HG02678 (cell line): ENCODE measurements around the gene KIF6.

ENCODE experiments used
- ATAC-seq: cut with Tn5 transposase; IDR thresholded peaks from one replicate; pipeline ENCODE4 v1.9.1; 2021; ENCODE audit warnings: mild to moderate bottlenecking, moderate library complexity; ENCODE audit not compliant: unreplicated experiment

The KIF6 gene

DNA sequence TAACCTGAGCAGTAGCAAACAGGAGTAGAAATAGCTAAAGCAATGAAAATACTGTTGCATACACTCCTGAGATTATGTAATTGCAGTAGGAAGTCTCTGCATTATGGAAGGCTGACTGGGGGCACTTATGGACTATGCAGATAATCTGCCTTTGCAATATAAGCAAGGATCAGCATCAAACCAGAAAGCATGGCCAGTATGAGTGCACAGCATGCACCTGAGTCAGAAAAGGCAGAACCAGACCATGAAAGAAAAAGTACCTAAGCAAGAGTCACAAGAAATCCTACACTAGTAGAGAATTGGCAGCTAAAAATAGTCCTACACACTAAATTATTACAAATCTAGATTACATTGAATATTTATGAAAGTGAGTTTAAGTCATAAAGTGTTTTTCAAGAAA lies 164.3 kb downstream of the KIF6 start:
- no peak for ATAC-seq

GRCh38 chr6:39558591-39559190 lies 166.5 kb downstream of the KIF6 start:
- ATAC-seq = no peak

DNA sequence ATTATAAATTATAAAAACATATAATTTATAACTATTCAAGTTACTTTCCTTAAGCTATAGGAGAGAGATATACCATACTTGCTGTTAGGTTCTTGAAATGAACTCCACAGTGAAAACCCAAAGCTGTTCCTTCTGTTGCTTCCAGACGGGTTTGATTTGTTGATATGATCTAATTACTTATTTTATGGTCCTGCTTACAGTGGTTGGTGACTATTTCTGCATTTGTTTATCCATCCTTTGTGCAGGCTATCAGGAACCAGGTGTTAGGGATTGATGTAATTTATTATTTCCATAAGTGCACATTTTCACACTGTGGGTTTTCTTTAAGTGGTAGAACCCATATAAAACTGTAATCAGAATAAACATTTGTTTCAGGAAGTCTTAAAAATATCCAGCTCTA lies 167.1 kb downstream of the KIF6 start:
- no peak for ATAC-seq

DNA sequence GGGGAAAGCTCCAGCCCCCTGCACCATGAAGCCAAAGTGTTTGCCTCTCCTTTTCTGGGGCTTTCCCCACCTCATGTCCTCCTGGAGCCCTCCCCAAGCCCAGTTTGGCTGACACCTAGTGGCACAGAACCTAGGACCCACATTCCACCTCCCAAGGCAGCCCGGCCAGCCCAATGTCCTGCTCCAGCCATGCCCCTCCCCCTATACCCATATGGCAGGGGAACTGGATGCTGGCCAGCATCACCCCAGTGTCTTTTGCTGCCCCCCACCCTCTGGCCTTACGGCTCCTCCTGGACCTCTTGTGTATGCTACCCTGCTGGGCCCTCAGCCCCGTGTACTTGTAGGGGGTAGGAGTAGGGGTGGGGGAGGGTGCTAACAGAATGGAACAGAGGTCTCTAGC lies 170.1 kb downstream of the KIF6 start:
- no peak for ATAC-seq

DNA sequence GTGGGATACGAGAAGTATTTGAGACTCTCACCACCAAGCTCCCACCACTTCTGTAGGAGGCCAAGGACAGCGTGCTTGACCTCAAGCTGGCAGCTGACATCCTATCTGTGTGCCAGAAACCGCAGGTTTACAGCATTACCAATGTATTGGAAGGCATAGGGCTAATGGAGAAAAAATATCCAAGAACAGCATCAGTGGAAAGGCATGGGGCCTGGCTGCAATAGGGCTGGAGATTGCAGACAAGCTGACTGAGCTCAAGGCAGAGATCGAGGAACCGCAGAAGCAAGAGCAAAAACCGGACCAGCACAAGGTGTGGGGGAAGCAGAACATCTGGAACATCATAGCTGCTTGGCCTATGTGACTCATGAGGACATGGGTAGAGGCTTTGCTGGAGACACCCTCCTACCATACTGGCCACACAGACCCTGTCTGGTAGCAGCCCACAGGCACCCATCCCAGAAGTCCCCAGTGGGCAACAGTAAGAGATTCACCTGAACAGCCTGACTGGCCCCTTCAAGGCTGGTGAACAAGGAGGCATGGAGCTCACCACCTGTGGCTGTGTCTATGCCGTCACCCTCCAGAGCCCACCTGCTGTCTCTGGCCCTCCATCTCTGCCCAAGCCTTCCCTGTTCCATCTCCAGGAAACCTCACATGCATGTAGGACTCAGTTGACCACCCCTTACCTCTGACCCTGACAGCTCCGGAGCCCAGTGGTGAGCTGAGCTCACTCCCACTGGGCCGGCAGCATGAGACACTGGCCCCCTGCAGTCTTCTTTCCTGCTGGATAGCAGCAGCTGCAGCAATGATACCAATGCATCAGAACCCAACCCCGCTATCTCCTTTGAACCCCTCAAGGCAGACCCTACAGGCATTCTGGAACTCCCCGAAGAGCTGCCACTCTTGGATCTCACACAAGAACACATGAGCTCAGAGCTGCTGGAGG lies 171.1 kb downstream of the KIF6 start:
- ATAC-seq = no peak

GRCh38 chr6:39553029-39553428 lies 172.2 kb downstream of the KIF6 start:
- no peak for ATAC-seq

- no peak for ATAC-seq
These were observed 175.0 kb downstream of the KIF6 start for GRCh38 chr6:39550191-39550590.

GRCh38 chr6:39546731-39547130 lies 178.5 kb downstream of the KIF6 start:
- ATAC-seq = no peak

DNA sequence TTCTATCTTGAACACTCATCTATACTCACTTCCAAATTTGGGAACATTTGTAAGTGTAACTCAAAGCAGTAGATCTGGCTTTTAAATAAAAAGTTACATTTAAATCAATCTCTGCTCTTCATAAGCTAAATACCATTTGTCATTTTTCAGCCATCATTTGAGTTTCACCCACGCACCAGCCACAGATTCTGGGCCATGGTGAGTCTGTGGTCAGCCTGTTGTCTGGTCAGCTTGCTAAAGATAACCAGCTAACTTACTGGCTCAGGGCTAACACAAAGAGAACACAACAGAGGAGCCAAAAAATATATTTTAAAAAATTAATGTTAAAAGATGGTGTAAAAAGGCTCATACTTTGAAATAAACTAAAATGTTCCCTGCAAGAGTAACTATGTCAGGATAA lies 181.3 kb downstream of the KIF6 start:
- no peak for ATAC-seq

- ATAC-seq = no peak
These were observed 182.1 kb downstream of the KIF6 start for GRCh38 chr6:39543095-39543494.

GRCh38 chr6:39540454-39540853 lies 184.8 kb downstream of the KIF6 start:
- ATAC-seq = no peak

DNA sequence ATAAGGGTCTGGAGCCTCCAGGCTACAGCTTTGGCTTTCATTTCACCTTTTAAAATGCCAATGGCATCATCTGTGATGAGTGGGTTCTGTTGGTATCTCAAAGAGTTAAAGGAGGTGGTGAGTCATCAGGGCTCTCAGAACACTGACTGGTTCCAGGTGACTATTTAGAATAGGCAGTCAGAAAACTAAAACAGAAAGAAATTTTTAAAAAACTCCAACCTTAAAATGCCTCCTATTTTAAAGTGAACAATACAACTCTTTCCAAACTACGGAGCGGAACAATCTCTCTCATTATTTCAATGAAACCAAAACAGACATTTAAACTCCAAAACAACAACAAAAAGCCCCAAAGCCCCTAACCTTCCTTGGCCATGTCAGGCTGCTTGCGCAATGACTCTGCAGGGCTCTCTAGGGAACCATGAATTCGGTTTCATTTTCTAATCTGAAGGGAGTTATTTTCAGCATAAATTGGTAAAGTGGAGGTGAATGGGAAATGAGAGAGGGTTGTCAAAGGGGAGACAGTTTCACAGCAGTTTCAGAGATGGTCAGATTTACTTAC lies 194.9 kb downstream of the KIF6 start:
- ATAC-seq = peak; percentile 99

- ATAC-seq = no peak
These were observed 197.2 kb downstream of the KIF6 start for GRCh38 chr6:39527792-39528564.

- ATAC-seq = no peak
These were observed 201.2 kb downstream of the KIF6 start for GRCh38 chr6:39524007-39524406.

DNA sequence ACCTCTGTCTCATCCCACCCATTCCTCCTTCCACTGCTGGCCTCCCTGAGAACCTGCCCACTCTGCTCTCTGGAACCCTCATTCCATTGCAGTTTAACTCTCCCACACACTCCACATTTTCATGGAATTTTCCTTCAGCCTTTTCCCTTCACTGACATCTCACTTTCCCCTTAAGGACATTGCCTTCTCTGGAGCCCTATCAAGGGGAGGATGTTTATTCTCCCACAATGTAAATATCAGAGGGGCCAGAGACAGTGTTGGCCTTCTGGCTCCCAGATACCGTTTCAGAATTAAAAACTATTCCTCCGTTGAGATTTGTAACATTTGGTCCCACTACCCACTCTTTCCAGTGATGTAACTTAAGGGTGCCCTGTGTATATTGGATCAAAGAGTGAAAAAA lies 203.2 kb downstream of the KIF6 start:
- no peak for ATAC-seq

DNA sequence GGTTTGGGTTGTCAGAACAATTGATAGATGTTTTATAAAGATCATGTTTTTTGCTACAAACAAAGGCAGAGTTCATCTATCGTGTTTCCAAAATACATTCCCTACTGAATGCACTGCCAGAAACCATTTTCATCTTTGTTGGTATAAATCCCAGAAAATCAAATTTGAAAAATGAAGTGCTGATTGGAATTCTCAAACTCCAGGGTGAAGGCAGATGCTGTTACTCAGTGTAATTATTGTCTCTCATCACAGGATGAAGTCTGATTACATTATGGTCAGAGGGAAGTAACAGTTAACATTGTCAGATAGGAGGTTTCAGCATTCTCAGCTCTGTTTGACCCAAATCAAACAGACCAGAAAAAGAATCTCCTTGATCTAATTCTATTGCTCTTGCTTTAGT lies 204.3 kb downstream of the KIF6 start:
- no peak for ATAC-seq

GRCh38 chr6:39520411-39520810 lies 204.8 kb downstream of the KIF6 start:
- ATAC-seq = no peak

GRCh38 chr6:39518221-39518620 lies 207.0 kb downstream of the KIF6 start:
- ATAC-seq = no peak

- no peak for ATAC-seq
These were observed 207.5 kb downstream of the KIF6 start for GRCh38 chr6:39517756-39518155.

DNA sequence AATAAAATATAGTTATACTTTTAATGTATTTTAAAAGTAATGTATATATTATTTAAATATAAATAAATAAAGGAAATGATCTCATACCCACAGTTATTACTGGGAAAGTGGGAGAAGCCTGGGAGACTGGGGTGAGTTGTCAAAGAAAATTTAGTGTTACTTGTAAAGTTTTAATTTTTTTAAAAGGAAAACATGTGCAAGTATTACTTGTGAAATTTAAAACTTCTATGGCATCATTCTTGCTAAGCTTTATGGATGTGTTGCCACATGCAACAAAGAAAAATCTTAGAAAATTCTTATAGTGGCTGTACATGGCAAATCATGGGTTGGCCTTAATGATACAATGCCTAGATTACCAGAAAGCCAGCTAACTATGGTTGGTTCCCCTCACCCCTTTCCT lies 208.7 kb downstream of the KIF6 start:
- ATAC-seq = no peak

- ATAC-seq = no peak
These were observed 209.7 kb downstream of the KIF6 start for GRCh38 chr6:39515471-39515870.
